Measurements from ENCODE around the gene ILDR1.
"Not testable (repeated sequence)": the region's sequence is repeated elsewhere in the genome, so short reads cannot be mapped to it uniquely, and the experiment has no call there.

Gene ILDR1

GRCh38 chr3:122060040-122060698, 38.1 kb upstream of the ILDR1 start:
- DNase-seq (ENCODE audit: low read depth) = no peak
- TF ChIP-seq CTCF (IDR thresholded peaks at IDR 0.05; ENCODE audit: low read depth, low read length, missing control alignments) = no peak
- no peak overlapping the region for H3K4me3 ChIP-seq (ENCODE audit: low read depth, low read length)
- in situ Hi-C loops (cut with HindIII; ENCODE audit: low sequenced_read_pairs) = no loop called here

- no peak for TF ChIP-seq CTCF (IDR thresholded peaks at IDR 0.05; ENCODE audit: low read depth, low read length, missing control alignments)
- in situ Hi-C loops (cut with HindIII; ENCODE audit: low sequenced_read_pairs) = loop anchor here (5.0 kb wide), 1 partner anchor 46 kb away; no protein-coding TSS in a partner anchor
- no peak overlapping the region for H3K4me3 ChIP-seq (ENCODE audit: low read depth, low read length)
- no peak for DNase-seq (ENCODE audit: low read depth)
Observed at GRCh38 chr3:122058294-122058693, 36.2 kb upstream of the ILDR1 start.

GRCh38 chr3:122057671-122058070, 35.6 kb upstream of the ILDR1 start:
- no peak overlapping the region for H3K4me3 ChIP-seq (ENCODE audit: low read depth, low read length)
- no peak for DNase-seq (ENCODE audit: low read depth)
- in situ Hi-C loops (cut with HindIII; ENCODE audit: low sequenced_read_pairs) = loop anchor here (5.0 kb wide), 1 partner anchor 45 kb away; no protein-coding TSS in a partner anchor
- no peak for TF ChIP-seq CTCF (IDR thresholded peaks at IDR 0.05; ENCODE audit: low read depth, low read length, missing control alignments)

GRCh38 chr3:122055215-122055614, 33.2 kb upstream of the ILDR1 start, which contains the start of gene CD86:
Gene CD86, plus strand, starts transcription at chr3:122055362. Its CDS starts 128 bp downstream, at chr3:122055490.
- DNase-seq (ENCODE audit: low read depth) = no peak
- no peak within 1 kb of the TSS for H3K4me3 ChIP-seq (ENCODE audit: low read depth, low read length)
- no peak for TF ChIP-seq CTCF (IDR thresholded peaks at IDR 0.05; ENCODE audit: low read depth, low read length, missing control alignments)
- in situ Hi-C loops (cut with HindIII; ENCODE audit: low sequenced_read_pairs) = loop anchor here (5.0 kb wide), 1 partner anchor 43 kb away; no protein-coding TSS in a partner anchor

GRCh38 chr3:122052968-122053367, 30.9 kb upstream of the ILDR1 start:
- in situ Hi-C loops (cut with HindIII; ENCODE audit: low sequenced_read_pairs) = no loop called here
- DNase-seq (ENCODE audit: low read depth) = no peak
- TF ChIP-seq CTCF (IDR thresholded peaks at IDR 0.05; ENCODE audit: low read depth, low read length, missing control alignments) = no peak
- no peak overlapping the region for H3K4me3 ChIP-seq (ENCODE audit: low read depth, low read length)

- in situ Hi-C loops (cut with HindIII; ENCODE audit: low sequenced_read_pairs); DNase-seq (ENCODE audit: low read depth): not testable (repeated sequence)
Observed at GRCh38 chr3:122047773-122048172, 25.7 kb upstream of the ILDR1 start.

GRCh38 chr3:122047296-122047695, 25.2 kb upstream of the ILDR1 start:
- in situ Hi-C loops (cut with HindIII; ENCODE audit: low sequenced_read_pairs); DNase-seq (ENCODE audit: low read depth); H3K4me3 ChIP-seq (ENCODE audit: low read depth, low read length): not testable (repeated sequence)

More at GRCh38 chr3:122047773-122048172, 25.7 kb upstream of the ILDR1 start:
- not testable (repeated sequence) for H3K4me3 ChIP-seq (ENCODE audit: low read depth, low read length)
